ENCODE data around the gene DNTTIP2.
"Not testable (repeated sequence)": the region's sequence is repeated elsewhere in the genome, so short reads cannot be mapped to it uniquely, and the experiment has no call there.

DNA sequence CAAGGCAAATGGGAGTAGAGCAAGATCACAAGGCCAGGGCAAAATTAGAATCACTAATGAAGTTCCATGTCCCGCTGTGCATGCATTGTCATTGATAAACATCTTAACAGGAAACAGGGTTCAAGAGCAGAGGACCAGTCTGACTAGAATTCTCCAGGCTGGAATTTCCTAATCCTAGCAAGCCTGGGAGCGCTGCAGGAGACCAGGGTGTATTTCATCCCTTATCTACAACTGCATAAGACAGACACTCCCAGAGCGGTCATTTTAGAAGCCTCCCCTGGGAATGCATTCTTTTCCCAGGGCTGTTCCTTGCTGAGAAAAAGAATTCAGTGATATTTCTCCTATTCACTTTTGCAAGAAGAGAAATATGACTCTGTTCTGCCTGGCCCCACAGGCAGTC lies 45.7 kb downstream of the DNTTIP2 start:
- TF ChIP-seq, protein P1, sequence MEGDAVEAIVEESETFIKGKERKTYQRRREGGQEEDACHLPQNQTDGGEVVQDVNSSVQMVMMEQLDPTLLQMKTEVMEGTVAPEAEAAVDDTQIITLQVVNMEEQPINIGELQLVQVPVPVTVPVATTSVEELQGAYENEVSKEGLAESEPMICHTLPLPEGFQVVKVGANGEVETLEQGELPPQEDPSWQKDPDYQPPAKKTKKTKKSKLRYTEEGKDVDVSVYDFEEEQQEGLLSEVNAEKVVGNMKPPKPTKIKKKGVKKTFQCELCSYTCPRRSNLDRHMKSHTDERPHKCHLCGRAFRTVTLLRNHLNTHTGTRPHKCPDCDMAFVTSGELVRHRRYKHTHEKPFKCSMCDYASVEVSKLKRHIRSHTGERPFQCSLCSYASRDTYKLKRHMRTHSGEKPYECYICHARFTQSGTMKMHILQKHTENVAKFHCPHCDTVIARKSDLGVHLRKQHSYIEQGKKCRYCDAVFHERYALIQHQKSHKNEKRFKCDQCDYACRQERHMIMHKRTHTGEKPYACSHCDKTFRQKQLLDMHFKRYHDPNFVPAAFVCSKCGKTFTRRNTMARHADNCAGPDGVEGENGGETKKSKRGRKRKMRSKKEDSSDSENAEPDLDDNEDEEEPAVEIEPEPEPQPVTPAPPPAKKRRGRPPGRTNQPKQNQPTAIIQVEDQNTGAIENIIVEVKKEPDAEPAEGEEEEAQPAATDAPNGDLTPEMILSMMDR (conservative IDR thresholded peaks at IDR 0.05; ENCODE audit: low read length), result not testable (repeated sequence)
- TF ChIP-seq EZH2phosphoT487 (IDR thresholded peaks at IDR 0.05; ENCODE audit: borderline replicate concordance, low read depth, low read length), result not testable (repeated sequence)
